Breast epithelium (tissue), 4 donors: Measurements from ENCODE around the gene FAM110A. TPM values are rescaled to one million over a fixed set of nuclear protein-coding genes. Genes with fewer than 3 reads are reported as not detected.

ENCODE experiments used
- DNase-seq, 2 donors: peaks; one replicate each; pipeline ENCODE4 v3.0.0-alpha.2; 2019; ENCODE audit warnings: low spot score in 2 of 2
- H3K27ac ChIP-seq, 2 donors: fragments of 200-600 bp; sonication (generic) in 1 of 2; one replicate each; pipeline ENCODE4 v1.5.1; 2016 to 2019; ENCODE audit warnings: mild to moderate bottlenecking in 1 of 2
- H3K27me3 ChIP-seq, 2 donors: fragments of 200-600 bp; sonication (generic) in 1 of 2; one replicate each; pipeline versions ENCODE4 v1.5.1 to v1.6.0; 2017 to 2019; ENCODE audit warnings: control low read depth in 1 of 2, mild to moderate bottlenecking in 1 of 2
- H3K36me3 ChIP-seq: fragments of 200-600 bp; one replicate; pipeline ENCODE4 v1.5.1; 2019
- H3K4me1 ChIP-seq, 2 donors: fragments of 200-600 bp; sonication (generic); one replicate each; pipeline ENCODE4 v1.5.1; 2016 to 2019; ENCODE audit warnings: control low read depth in 1 of 2
- H3K4me3 ChIP-seq, 3 donors: fragments of 200-600 bp; sonication (generic); 1 replicate in 2 of 3; 2 replicates in 1 of 3; pipeline ENCODE4 v1.5.1; 2016 to 2019; ENCODE audit warnings: mild to moderate bottlenecking in 3 of 3, moderate library complexity in 2 of 3
- H3K9me3 ChIP-seq, 2 donors: fragments of 200-600 bp; sonication (generic) in 1 of 2; one replicate each; pipeline ENCODE4 v1.5.1; 2016 to 2019; ENCODE audit warnings: control low read depth in 1 of 2
- POLR2A ChIP-seq: fragments of 450-650 bp; IDR thresholded peaks from one replicate; pipeline ENCODE4 v1.6.1; 2016; ENCODE audit warnings: antibody characterized with exemption, mild to moderate bottlenecking, moderate library complexity
- POLR2AphosphoS5 ChIP-seq, 3 donors: sonication (generic); formaldehyde crosslinking; IDR thresholded peaks; one replicate each; pipeline ENCODE4 v1.6.1; 2017; ENCODE audit warnings: antibody characterized with exemption in 3 of 3
- intact Hi-C: fragments of 100-400 bp; cut with DNase I; formaldehyde crosslinking; loops from one replicate; pipeline ENCODE4 v1.15.1; 2023; ENCODE audit warnings: low total_unique reads
- total RNA-seq, 3 donors: library from RNA; depleted of rRNA; stranded (reverse); fragments of >200 nt; gene quantifications; one replicate each; pipeline ENCODE4 v1.1.0, GENCODE V29; 2016
- TF ChIP-seq, protein P1 (sequence below), 3 donors: fragments of 450-650 bp; IDR thresholded peaks; one replicate each; pipeline ENCODE4 v1.5.1; 2016 to 2017; ENCODE audit warnings: antibody characterized with exemption in 3 of 3, mild to moderate bottlenecking in 3 of 3, moderate library complexity in 3 of 3

Gene FAM110A
- total RNA-seq, 3 donors from 2014 or later: 4.0 to 18.9 (median 8.2) TPM

DNA sequence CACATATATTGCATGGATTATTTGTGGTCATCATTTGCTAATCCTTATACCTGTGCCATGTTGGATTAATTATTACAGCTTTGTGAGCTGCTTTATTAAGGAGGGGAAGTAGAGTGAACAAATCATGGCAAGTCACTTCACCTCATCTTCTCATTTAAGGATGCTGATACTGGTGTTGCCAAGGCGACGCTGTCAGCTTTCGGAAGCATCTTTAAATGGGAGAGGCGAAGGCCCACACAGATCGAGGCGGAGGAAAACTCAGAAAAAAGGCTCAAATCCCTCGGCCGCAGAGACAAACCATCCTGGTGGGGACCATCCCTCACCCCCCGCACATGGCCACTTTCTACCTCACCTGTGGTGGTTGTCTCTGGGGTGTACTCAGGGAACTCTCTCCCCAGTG lies 34.8 kb downstream of the FAM110A start:
- Histone ChIP-seq H3K27ac (no peak overlapping the region), H3K4me3 (no peak overlapping the region), H3K4me1 (no peaks in the 10 kb centered on the region), H3K27me3 (peaks cover 0 to 9% of the 10 kb centered on the region in 2 donors), H3K36me3 (no peaks in the 10 kb centered on the region), H3K9me3 (no peaks in the 10 kb centered on the region)
- intact Hi-C loops: no loop called here
- no peak for DNase-seq
- TF ChIP-seq POLR2AphosphoS5 (IDR thresholded peaks at IDR 0.05) (no peak), POLR2A (no peak)
- TF ChIP-seq, protein P1, sequence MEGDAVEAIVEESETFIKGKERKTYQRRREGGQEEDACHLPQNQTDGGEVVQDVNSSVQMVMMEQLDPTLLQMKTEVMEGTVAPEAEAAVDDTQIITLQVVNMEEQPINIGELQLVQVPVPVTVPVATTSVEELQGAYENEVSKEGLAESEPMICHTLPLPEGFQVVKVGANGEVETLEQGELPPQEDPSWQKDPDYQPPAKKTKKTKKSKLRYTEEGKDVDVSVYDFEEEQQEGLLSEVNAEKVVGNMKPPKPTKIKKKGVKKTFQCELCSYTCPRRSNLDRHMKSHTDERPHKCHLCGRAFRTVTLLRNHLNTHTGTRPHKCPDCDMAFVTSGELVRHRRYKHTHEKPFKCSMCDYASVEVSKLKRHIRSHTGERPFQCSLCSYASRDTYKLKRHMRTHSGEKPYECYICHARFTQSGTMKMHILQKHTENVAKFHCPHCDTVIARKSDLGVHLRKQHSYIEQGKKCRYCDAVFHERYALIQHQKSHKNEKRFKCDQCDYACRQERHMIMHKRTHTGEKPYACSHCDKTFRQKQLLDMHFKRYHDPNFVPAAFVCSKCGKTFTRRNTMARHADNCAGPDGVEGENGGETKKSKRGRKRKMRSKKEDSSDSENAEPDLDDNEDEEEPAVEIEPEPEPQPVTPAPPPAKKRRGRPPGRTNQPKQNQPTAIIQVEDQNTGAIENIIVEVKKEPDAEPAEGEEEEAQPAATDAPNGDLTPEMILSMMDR (IDR thresholded peaks at IDR 0.05): no peak

DNA sequence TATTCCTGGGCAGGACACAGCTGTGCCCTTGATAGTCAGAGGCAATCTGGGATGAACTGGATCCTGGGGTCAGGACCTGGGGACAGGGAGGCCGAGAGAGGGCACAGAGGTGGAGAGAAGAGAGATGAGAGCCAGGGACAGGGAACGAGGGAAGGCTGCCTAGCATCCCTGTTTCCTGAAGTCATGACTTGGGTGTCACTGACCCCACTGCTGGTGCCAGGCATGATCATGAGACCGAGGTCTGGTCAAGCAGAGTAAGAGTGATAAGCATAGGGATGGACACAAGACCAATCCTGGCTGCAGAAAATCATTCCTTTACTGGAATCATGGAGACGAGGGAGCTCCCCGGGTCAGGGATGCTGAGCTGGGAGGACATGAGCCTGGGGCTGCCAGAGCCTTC lies 36.1 kb downstream of the FAM110A start:
- no peak for DNase-seq
- Histone ChIP-seq H3K27me3 (peaks cover 0 to 9% of the 10 kb centered on the region in 2 donors), H3K4me3 (no peak overlapping the region), H3K27ac (no peak overlapping the region), H3K4me1 (no peaks in the 10 kb centered on the region), H3K9me3 (no peaks in the 10 kb centered on the region), H3K36me3 (no peaks in the 10 kb centered on the region)
- TF ChIP-seq POLR2AphosphoS5 (IDR thresholded peaks at IDR 0.05): no peak
- TF ChIP-seq, protein P1 (IDR thresholded peaks at IDR 0.05): no peak
- TF ChIP-seq POLR2A: no peak
- intact Hi-C loops: no loop called here

DNA sequence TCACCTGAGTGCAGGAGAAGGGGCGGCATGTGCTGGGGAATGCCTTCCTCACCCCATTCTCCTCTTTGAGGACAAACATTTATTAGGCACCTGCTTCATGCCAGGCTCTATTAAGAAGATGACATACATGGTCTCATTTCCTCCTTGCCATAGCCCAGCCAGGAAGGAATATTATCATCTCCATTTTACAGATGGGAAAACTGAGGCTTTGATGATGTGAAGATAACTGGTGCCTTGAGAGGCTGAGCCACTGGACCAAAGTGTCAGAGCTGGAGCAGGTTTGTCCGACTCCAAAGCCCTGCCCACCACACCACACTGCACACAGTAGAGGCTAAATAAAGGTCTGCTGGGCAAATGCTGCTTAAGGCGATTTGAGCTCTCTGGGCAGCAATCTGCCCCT lies 37.2 kb downstream of the FAM110A start:
- H3K27ac ChIP-seq: no peak overlapping the region
- intact Hi-C loops: no loop called here
- H3K27me3 ChIP-seq: peaks cover 0 to 9% of the 10 kb centered on the region in 2 donors
- DNase-seq: no peak
- no peaks in the 10 kb centered on the region for H3K9me3 ChIP-seq
- TF ChIP-seq POLR2A (no peak), POLR2AphosphoS5 (IDR thresholded peaks at IDR 0.05) (no peak)
- TF ChIP-seq, protein P1 (IDR thresholded peaks at IDR 0.05): no peak
- no peak overlapping the region for H3K4me3 ChIP-seq
- H3K36me3 ChIP-seq: no peaks in the 10 kb centered on the region
- no peaks in the 10 kb centered on the region for H3K4me1 ChIP-seq

DNA sequence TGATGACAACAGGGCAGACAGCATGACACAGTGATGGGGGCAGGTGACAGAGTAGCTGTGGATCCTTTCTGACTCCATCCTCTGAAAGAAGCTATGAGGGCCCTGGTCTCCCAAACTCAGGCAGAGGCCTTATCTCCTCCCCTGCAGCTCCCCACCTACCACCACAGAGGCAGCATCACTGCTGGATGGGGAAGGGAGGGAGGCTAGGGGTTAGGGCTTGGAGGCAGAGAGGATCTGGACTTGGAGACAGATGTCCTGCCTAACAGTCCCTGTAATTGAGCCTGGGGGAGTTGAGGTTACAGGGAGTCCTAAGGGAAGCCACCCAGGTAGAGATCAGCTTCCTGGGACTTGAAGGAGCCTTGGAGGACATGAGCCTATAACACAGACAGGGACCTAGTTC lies 37.9 kb downstream of the FAM110A start:
- H3K27me3 ChIP-seq: peaks cover 0 to 9% of the 10 kb centered on the region in 2 donors
- H3K27ac ChIP-seq: no peak overlapping the region
- H3K36me3 ChIP-seq: no peaks in the 10 kb centered on the region
- DNase-seq: no peak
- no peak overlapping the region for H3K4me3 ChIP-seq
- no peaks in the 10 kb centered on the region for H3K4me1 ChIP-seq
- H3K9me3 ChIP-seq: no peaks in the 10 kb centered on the region
- intact Hi-C loops: no loop called here
- TF ChIP-seq, protein P1 (IDR thresholded peaks at IDR 0.05): no peak

DNA sequence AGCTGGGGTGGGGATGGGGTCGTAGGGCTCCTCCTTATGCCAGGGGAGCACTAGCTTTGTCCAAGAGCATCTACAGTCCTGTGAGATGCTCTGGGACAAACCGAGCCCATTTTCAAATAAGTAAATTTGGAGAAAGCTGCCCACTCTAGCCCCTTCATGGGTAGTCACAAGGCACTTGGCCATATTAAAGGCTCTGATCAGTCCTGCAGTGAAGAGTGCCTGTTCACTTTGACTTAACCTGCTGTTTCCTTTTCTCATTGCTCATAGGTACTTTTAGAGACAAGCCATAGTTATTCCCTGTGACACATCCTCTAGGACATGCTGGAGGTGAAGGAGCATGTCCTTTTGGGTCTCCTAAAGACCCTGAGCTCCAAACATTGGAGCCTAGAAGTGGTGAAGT lies 38.4 kb downstream of the FAM110A start:
- no peaks in the 10 kb centered on the region for H3K9me3 ChIP-seq
- H3K27me3 ChIP-seq: peaks cover 0 to 9% of the 10 kb centered on the region in 2 donors
- no peak for DNase-seq
- no peak overlapping the region for H3K27ac ChIP-seq
- no peak overlapping the region for H3K4me3 ChIP-seq
- no peaks in the 10 kb centered on the region for H3K4me1 ChIP-seq
- no peaks in the 10 kb centered on the region for H3K36me3 ChIP-seq
- intact Hi-C loops: no loop called here
- TF ChIP-seq, protein P1 (IDR thresholded peaks at IDR 0.05): no peak
- TF ChIP-seq POLR2A (no peak), POLR2AphosphoS5 (IDR thresholded peaks at IDR 0.05) (no peak)
